GM12892 (cell line): Measurements from ENCODE around the gene LRRFIP1.

Source experiments
- POLR2A ChIP-seq: IDR thresholded peaks from 2 replicates; pipeline ENCODE4 v1.6.1; 2011; ENCODE audit warnings: low read depth, low read length, control low read depth
- POLR2AphosphoS5 ChIP-seq: IDR thresholded peaks from 2 replicates; pipeline ENCODE4 v1.6.1; 2011; ENCODE audit warnings: low read depth, low read length, control low read depth
- TAF1 ChIP-seq: IDR thresholded peaks from 2 replicates; pipeline ENCODE4 v1.6.1; 2011; ENCODE audit warnings: low read depth, mild to moderate bottlenecking, control low read depth, low read length, borderline replicate concordance

GRCh38 chr2:237786936-237787335 lies 159.5 kb downstream of the LRRFIP1 start:
- TF ChIP-seq POLR2A = no peak
- TF ChIP-seq POLR2AphosphoS5 = no peak
- TF ChIP-seq TAF1 = no peak
